Measurements from ENCODE around the gene SFTPD.

The SFTPD gene

GRCh38 chr10:79943871-79944270, 5.0 kb downstream of the SFTPD start:
- no peak overlapping the region for H3K4me3 ChIP-seq (ENCODE audit: low read length, poor library complexity, severe bottlenecking)
- H2AFZ ChIP-seq (ENCODE audit: low read length), result no peak overlapping the region
- no peak overlapping the region for H3K4me2 ChIP-seq (ENCODE audit: low read depth, low read length, poor library complexity, severe bottlenecking)
- no peaks in the 10 kb centered on the region for H4K20me1 ChIP-seq (ENCODE audit: insufficient read depth, low read length, poor library complexity, severe bottlenecking)
- no peaks in the 10 kb centered on the region for H3K79me2 ChIP-seq (ENCODE audit: insufficient read depth, low read length)
- H3K36me3 ChIP-seq (ENCODE audit: insufficient read depth, low read length), result no peaks in the 10 kb centered on the region
- no peak overlapping the region for H3K9ac ChIP-seq (ENCODE audit: low read depth, low read length, poor library complexity, severe bottlenecking)
- H3K9me3 ChIP-seq (ENCODE audit: insufficient read depth, low read depth, low read length), result no peaks in the 10 kb centered on the region
- no peaks in the 10 kb centered on the region for H3K27me3 ChIP-seq (ENCODE audit: insufficient read depth, low read length, poor library complexity, severe bottlenecking)
- no peaks in the 10 kb centered on the region for H3F3A ChIP-seq (ENCODE audit: low read depth)
- no peaks in the 10 kb centered on the region for H3K4me1 ChIP-seq (ENCODE audit: insufficient read depth, low read length, poor library complexity, severe bottlenecking)
- TF ChIP-seq EZH2phosphoT487 (IDR thresholded peaks at IDR 0.05; ENCODE audit: borderline replicate concordance) (no peak), CTCF (conservative IDR thresholded peaks at IDR 0.05; ENCODE audit: low read length) (no peak)
- H3K9me2 ChIP-seq (replicated peaks; ENCODE audit: low read depth, low read length), result no peaks in the 10 kb centered on the region

- Histone ChIP-seq H3K27me3 (ENCODE audit: insufficient read depth, low read length, poor library complexity, severe bottlenecking) (no peaks in the 10 kb centered on the region), H3K79me2 (ENCODE audit: insufficient read depth, low read length) (no peaks in the 10 kb centered on the region), H3K4me1 (ENCODE audit: insufficient read depth, low read length, poor library complexity, severe bottlenecking) (peaks cover 4% of the 10 kb centered on the region), H3F3A (ENCODE audit: low read depth) (no peaks in the 10 kb centered on the region), H3K4me2 (ENCODE audit: low read depth, low read length, poor library complexity, severe bottlenecking) (no peak overlapping the region), H3K9ac (ENCODE audit: low read depth, low read length, poor library complexity, severe bottlenecking) (no peak overlapping the region), H3K9me3 (ENCODE audit: insufficient read depth, low read depth, low read length) (no peaks in the 10 kb centered on the region), H3K36me3 (ENCODE audit: insufficient read depth, low read length) (no peaks in the 10 kb centered on the region), H4K20me1 (ENCODE audit: insufficient read depth, low read length, poor library complexity, severe bottlenecking) (no peaks in the 10 kb centered on the region), H3K4me3 (ENCODE audit: low read length, poor library complexity, severe bottlenecking) (no peak overlapping the region), H2AFZ (ENCODE audit: low read length) (no peak overlapping the region), H3K9me2 (replicated peaks; ENCODE audit: low read depth, low read length) (no peaks in the 10 kb centered on the region)
- TF ChIP-seq CTCF (conservative IDR thresholded peaks at IDR 0.05; ENCODE audit: low read length) (no peak), EZH2phosphoT487 (IDR thresholded peaks at IDR 0.05; ENCODE audit: borderline replicate concordance) (no peak)
Measured at GRCh38 chr10:79942261-79943185, 6.4 kb downstream of the SFTPD start.

- TF ChIP-seq CTCF (conservative IDR thresholded peaks at IDR 0.05; ENCODE audit: low read length), result no peak
- TF ChIP-seq EZH2phosphoT487 (IDR thresholded peaks at IDR 0.05; ENCODE audit: borderline replicate concordance), result no peak
- no peaks in the 10 kb centered on the region for H3K9me3 ChIP-seq (ENCODE audit: insufficient read depth, low read depth, low read length)
- H3K4me3 ChIP-seq (ENCODE audit: low read length, poor library complexity, severe bottlenecking), result no peak overlapping the region
- no peaks in the 10 kb centered on the region for H3K9me2 ChIP-seq (replicated peaks; ENCODE audit: low read depth, low read length)
- peaks cover 4% of the 10 kb centered on the region for H3K4me1 ChIP-seq (ENCODE audit: insufficient read depth, low read length, poor library complexity, severe bottlenecking)
- H2AFZ ChIP-seq (ENCODE audit: low read length), result no peak overlapping the region
- no peaks in the 10 kb centered on the region for H4K20me1 ChIP-seq (ENCODE audit: insufficient read depth, low read length, poor library complexity, severe bottlenecking)
- no peaks in the 10 kb centered on the region for H3F3A ChIP-seq (ENCODE audit: low read depth)
- no peaks in the 10 kb centered on the region for H3K79me2 ChIP-seq (ENCODE audit: insufficient read depth, low read length)
- no peak overlapping the region for H3K4me2 ChIP-seq (ENCODE audit: low read depth, low read length, poor library complexity, severe bottlenecking)
- H3K36me3 ChIP-seq (ENCODE audit: insufficient read depth, low read length), result no peaks in the 10 kb centered on the region
- H3K27me3 ChIP-seq (ENCODE audit: insufficient read depth, low read length, poor library complexity, severe bottlenecking), result no peaks in the 10 kb centered on the region
- H3K9ac ChIP-seq (ENCODE audit: low read depth, low read length, poor library complexity, severe bottlenecking), result no peak overlapping the region
Measured at GRCh38 chr10:79941585-79942210, 7.2 kb downstream of the SFTPD start.
